Stimulated activated CD4-positive, alpha-beta T cell treated with anti-CD3 and anti-CD28 coated beads, TNF-alpha, amount 100 ng/mL, for 24 hours (primary cell): ENCODE results near the gene NCKAP5L.
"Not testable (repeated sequence)": the region's sequence is repeated elsewhere in the genome, so short reads cannot be mapped to it uniquely, and the experiment has no call there.

Source experiments
- DNase-seq, 3 experiments: peaks; one replicate each; pipeline ENCODE4 v3.0.0-alpha.2; 2020; ENCODE audit warnings: low read depth in 3 of 3

Gene NCKAP5L

DNA sequence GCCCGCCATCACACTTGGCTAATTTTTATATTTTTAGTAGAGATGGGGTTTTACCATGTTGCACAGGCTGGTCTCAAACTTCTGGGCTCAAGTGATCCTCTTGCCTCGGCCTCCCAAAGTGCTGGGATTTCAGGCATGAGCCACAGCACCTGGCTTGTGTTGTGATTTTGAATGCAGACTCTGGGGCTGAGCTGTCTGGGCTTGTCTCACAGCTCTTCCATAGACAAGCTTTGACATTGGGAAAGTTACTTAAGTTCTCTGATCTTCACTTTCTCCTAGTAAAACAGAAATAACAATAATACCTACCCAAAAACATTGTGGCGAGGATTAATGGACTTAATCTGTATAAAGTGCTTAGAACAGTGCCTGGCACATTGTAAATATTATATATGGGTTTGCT lies 50.9 kb downstream of the NCKAP5L start:
- no peak for DNase-seq

DNA sequence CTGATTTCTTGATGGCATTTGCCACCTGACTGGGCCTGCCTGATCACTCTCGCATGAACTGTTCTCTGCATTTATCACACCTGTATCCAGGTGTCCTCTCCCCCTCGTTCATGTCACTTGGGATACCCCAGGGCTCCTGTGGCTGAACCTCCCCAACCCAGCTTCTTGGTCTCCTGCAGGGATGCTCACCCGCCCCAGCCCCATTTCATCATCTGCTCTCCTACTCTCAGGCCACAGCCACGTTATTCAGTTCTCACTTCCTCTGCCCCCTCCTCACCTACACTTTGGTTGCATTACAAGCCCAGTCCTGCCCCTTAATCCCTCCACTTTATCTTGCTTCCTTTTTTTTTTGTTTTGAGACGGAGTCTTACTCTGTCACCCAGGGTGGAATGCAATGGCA lies 51.4 kb downstream of the NCKAP5L start:
- no peak for DNase-seq

DNA sequence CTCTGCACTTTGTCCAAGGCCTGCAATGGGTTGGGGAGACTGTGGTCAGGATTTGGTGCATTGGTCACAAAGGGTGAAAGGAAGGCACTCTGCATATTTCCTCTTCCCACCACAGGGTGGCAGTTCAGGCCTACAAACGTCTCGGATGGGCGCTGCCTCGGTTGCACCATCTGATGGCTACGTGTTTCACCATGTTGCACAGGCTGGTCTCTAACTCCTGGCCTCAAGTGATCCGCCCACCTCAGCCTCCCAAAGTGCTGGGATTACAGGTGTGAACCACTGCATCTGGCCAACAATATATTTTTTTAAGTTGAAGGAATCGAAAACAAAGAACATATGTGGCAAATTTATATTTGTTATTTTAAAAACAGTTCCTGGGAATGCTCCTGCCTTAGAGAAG lies 51.8 kb downstream of the NCKAP5L start:
- DNase-seq, result peak; percentile 24 to 60 (median 34)

DNA sequence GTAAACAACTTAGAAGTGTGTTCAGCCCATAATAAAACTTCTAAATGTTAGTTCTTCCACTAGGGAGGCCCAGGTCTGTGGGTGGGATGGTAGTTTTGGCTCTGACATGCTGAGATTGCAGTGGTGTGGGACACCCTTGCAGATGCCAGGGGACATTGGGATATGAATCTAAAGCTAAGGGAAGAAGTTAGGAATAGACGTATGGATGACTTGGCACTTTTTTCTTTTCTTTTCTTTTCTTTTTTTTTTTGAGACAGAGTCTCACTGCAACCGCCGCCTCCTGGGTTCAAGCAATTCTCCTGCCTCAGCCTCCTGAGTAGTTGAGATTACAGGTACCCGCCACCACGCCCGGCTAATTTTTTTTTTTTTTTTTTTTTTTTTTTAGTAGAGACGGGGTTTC lies 55.1 kb downstream of the NCKAP5L start:
- DNase-seq, result not testable (repeated sequence)

DNA sequence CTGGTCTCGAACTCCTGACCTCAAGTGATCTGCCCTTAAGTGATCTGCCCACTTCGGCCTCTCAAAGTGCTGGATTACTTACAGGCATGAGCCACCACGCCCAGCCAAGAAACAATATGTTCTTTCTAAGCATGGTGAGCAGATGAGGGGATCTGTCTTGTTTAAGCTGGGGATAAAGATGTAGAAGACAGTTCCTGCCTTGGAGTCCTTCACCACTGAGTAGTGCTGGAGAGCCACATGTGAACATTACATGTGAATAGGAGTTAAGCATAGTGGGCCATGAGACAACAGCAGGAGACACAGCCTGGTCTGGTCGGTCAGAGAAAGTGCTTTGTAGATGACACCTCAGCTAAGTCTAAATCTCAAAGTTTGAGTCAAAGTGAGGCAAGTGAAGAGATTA lies 60.9 kb downstream of the NCKAP5L start:
- DNase-seq, result no peak

DNA sequence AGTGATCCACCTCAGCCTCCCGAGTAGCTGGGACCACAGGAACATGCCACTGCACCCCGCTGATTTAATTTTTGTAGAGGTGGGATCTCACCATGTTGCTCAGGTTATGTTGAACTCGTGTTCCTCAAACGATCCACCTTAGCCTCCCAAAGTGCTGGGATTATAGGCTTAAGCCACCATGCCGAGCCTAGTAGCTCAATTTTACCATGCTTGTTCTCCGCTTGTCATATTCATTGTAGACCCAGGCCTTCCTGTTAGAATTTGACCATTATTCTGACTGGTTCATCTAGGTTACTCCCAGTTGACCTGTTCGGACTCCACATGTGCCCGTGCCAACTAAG lies 62.1 kb downstream of the NCKAP5L start:
- DNase-seq, result no peak

DNA sequence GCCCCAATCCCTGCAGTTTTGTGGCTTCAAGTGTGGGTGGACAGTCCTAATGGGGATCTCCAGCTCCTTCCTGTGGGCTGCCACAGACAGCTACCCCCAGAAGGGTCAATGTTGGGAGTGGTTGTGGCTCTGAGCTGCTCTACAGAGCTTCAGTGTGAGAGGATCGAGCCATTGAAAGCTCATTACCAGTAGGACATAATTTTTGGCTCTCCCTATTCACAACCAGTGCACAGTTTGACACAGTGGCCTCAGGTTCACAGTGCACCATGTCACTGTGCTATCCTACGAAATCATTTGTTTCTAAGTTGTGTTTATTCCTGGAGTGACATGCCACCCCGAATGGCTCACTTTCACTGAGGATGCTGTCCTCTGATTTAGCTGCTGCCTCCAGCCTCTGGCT lies 64.1 kb downstream of the NCKAP5L start:
- no peak for DNase-seq

DNA sequence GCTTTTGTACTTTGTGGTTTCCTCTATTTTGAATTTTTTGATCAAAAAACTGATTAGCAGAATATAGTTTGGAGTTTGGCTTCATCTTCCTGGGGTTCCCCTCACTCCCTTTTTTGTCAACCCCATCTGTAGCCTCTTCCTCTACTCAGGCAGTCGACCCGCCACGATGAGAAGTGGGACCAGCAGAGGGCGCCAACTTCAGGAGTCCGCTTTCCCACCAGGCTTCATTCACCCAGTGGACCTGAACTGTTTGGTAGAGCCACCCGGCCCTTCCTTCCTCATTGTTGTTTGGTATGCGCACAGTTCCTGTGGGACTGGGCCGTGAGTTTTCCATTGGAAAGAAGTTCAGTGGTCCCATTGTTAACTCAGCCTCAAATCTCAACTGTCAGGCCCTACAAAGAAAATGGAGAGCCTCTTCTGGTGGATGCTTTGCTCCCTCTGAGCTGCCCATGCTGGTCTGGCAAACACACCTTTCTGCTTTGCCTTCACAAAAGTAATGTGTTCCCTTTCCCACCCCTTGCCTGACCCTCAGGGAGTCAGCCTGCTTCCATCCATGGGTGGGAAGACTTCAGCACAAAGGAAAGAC lies 65.1 kb downstream of the NCKAP5L start:
- DNase-seq, result peak; percentile 55 to 76 (median 65)

DNA sequence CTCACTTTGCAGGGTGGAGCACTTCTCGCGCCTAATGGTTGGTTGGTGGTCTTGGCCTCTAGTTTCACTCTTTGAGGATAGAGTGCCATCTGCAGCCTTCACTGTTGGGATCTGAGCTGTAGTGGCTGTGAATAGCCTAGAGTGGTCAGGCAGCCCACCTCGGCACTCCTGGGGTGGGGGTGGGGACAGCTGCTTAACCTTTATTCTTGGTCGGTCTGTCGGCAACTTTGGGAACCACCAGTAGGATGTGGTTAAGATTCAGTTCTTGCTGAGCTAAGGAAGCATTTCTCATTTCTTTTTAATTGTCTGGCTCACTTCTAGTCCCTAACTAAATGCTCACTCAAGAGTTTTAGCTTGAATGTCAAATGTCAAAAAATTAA lies 65.8 kb downstream of the NCKAP5L start:
- DNase-seq, result no peak

DNA sequence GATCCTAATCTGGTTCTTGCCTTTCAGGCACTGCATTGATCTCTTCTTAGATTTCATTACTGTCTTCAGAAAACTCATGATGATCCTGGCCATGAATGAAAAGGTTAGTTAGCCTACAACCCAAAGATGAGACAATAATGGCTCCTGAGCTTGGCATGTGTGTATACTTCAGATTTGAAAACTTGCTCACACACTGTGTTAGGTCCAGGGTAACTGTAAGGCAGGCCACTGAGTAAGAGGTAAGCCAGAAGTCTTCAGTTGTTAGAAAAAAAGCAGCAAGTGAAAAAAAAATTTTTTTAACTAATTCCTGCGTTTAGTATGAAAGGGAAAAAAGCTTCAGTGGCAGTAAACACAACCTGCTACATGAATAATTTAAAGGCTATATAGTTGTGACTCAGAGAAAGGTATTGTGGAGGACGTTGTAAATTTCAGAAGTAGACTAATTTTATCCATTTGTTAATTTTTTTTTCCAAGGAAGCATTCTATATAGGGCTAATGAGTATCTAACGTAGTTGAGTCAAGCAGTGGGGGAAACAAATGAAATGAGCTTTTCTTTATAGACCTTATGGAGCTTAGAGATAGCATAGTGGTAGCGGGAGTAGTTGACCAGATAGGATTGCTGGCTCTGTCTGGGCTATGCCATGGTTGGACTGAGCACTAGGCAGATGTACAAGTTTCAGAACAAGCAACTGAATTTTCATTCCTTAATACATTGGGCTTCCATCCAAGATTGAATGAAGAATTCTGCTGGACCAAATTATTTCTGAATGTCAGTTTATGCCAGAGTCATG lies 66.3 kb downstream of the NCKAP5L start:
- no peak for DNase-seq

DNA sequence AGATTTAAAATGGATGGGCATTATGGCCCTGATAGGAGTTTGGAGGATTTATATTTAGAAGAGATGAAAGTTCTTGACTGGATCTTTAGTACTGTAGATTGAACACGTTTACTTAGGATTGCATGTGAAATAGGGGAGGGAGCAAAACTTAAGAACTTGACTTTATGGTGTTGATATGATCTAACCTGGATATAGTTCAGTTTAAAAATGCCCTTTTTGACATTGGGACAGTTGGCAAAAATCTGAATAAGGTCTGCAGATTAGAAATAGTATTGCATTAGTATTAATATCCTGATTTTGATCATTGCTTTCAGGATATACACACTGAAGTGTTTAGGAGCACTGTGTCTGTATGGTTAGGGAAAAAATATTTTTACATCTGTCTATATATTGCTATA lies 77.2 kb downstream of the NCKAP5L start:
- no peak for DNase-seq

DNA sequence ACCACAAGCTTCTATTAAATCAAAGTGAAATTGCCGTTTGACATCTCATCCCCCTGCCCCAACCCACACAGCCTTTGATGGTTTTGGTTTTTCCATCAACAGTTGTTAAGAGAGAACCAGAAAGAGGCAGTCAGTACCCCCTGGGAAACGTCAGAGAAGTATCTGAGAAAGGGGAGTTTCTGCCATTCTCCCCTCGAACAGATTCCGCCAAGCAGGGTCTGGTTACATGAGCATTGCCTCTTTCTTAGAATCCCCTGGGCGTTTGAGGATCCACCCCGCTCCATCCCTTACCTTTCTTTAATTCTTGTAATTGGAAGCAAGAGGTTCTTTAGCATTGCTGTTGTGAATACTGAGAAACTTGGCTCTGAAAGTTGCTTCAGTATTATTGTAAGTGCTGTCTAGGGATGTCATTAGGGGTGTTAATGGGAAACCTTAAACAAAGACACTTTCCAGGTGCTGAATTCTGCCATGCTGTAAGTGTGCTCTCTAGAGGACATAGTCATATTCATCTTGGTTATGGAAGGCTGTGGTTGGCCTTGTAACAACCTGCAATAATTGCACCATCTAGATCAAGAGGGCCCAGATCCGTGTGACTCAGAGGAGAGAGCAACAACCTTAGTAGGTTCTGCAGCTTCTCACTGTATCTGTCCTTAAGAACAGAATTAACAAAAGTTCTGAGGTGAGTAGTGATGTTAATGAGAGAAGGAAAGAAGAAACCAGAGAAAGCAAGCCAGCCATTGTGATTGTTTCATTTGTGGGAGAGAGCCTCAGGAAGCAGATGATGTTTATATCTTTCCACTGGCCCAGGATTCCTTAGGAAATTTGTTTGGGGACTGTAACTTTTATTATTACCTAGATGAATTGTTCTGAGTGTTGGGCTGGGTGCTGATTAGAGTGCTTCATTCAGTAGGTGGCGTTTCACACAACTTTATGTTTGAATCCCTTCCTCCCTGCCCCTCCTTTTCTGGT lies 77.9 kb downstream of the NCKAP5L start:
- peak in 2 of 3 experiments; percentile 44 to 56 for DNase-seq

DNA sequence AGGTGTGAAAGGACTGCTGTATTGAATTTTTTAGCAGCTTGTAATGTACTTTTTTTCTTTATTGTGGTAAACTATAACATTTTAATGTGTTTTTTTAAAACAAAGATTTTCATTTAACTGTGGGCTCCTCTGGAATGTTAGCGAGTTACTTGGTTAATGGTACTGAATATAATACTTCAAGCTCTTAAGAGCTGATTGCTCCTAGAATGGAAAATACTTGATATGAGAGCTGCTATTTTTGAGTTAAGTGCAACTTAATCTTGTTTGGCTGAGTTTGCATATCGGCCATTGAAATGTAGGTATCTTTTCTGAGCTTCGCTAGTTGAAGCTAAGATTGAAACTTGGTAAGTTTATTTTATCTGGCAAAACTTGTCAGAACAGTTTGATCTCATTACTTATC lies 79.4 kb downstream of the NCKAP5L start:
- DNase-seq, result no peak

DNA sequence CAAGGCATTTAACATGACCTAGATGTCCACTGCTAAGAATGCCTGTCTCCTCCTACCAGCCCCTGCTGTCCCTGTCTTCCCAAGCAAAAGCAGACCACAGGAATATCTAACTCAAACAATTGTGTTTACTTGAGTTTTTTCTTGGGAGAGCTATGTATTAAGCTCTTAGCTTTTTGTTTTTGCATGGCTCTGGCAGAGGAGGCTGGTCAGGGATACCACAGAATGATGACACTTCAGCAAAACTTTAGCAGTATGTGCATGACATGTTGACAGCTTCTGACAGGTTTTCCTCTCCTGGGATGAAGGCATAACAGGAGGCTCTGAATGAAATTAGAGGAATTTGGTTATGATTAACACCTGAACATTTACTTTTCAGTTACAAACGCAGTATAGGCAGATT lies 79.9 kb downstream of the NCKAP5L start:
- no peak for DNase-seq

DNA sequence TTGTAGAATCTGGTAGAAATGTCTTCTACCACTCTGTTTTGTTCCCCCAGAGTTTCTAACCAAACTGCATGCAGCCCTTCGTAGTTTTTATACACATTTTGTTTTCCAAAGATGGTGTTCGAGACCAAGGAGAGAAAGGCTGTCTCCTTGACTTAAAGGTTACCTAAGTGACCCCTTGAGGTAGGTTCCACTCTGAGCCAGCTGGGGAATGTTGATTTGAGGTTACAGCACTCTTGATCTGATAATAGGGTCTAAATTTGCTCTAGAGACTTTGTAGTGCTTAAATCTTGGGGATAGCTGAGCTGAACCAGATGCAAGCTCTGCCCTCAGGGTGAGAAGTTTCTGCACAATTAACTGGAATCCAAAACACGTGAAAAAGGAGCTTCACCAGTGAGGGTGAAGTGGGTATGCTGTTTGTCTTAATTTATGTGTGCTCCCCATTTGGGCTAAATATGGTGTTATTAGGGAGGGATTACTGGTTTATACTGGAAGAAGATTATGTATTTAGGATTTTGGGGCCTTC lies 83.8 kb downstream of the NCKAP5L start:
- DNase-seq, result no peak

DNA sequence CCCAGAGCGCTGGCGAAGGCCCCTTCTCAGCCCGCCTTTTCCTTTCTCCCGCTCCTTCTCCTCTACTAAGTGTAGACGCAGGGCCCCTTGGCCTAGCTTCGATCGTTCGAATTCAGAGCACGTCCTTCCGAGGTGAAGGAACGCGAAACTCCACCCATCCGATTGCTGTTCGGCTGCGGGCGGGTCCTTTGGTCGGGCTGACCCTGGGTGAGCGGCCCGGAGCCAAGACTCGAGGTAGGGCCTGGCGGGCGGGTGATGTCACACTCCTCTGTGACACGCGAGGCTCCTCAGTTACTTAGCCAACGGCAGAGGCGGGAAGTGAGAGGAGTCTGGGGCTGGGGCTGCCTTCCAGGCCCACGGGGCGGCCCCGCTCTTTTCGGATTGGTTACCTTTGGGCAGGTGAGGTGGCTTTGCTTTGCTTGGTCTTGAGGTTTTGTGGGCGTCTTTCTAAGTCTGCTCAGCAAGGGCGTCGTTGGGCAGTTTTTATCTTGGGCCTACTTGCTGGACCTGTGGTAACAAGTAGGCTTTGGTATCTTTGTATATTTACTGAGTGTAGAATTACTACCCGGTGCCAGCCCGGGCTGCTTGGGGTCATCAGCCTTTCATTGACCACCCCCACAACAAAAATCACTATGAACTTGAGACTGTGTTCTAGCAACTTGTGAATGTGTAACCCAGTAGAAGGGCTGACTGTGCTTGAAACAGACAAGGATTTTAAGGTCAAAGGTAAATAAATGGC lies 86.2 kb downstream of the NCKAP5L start:
- peak; percentile 62 to 86 (median 74) for DNase-seq
